SK-N-SH (cell line): ENCODE data around the gene AFF3.

ENCODE experiments used
- CHD2 ChIP-seq: fragments of 150-350 bp; IDR thresholded peaks from 2 replicates; pipeline ENCODE4 v1.6.1; 2018; ENCODE audit warnings: low read length; ENCODE audit not compliant: partially characterized antibody
- FOSL2 ChIP-seq: IDR thresholded peaks from 2 replicates; pipeline ENCODE4 v1.4.0; 2012; ENCODE audit warnings: low read depth, mild to moderate bottlenecking, moderate library complexity, borderline replicate concordance
- FOXM1 ChIP-seq: IDR thresholded peaks from 2 replicates; pipeline ENCODE4 v1.4.0; 2012; ENCODE audit warnings: low read depth, mild to moderate bottlenecking
- MXI1 ChIP-seq: IDR thresholded peaks from 2 replicates; pipeline ENCODE4 v1.6.1; 2012; ENCODE audit warnings: mild to moderate bottlenecking, low read depth, low read length, improper control_type of control experiment
- POLR2AphosphoS5 ChIP-seq: IDR thresholded peaks from 2 replicates; pipeline ENCODE4 v1.6.1; 2012; ENCODE audit warnings: low read depth, low read length
- RXRA ChIP-seq: IDR thresholded peaks from 2 replicates; pipeline ENCODE4 v1.4.0; 2012; ENCODE audit warnings: low read depth, mild to moderate bottlenecking, borderline replicate concordance
- TEAD4 ChIP-seq: IDR thresholded peaks from 2 replicates; pipeline ENCODE4 v1.4.0; 2012; ENCODE audit warnings: mild to moderate bottlenecking, borderline replicate concordance; ENCODE audit not compliant: insufficient read depth
- YY1 ChIP-seq: IDR thresholded peaks from 2 replicates; pipeline ENCODE4 v1.4.0; 2012; ENCODE audit warnings: low read depth, mild to moderate bottlenecking
- TF ChIP-seq, protein P1 (sequence below): fragments of 200-600 bp; sonication (generic); IDR thresholded peaks from 2 replicates; pipeline ENCODE4 v1.6.1; 2017; ENCODE audit warnings: antibody characterized with exemption, mild to moderate bottlenecking, moderate library complexity
- TF ChIP-seq, protein P2 (sequence below): IDR thresholded peaks from 2 replicates; pipeline ENCODE4 v1.4.0; 2012; ENCODE audit warnings: low read depth, borderline replicate concordance
- TF ChIP-seq, protein P3 (sequence below): IDR thresholded peaks from 2 replicates; pipeline ENCODE4; 2012
- TF ChIP-seq, protein P4 (sequence below): IDR thresholded peaks from 2 replicates; pipeline ENCODE4 v1.4.0; 2012; ENCODE audit warnings: low read depth, borderline replicate concordance
- TF ChIP-seq, protein P5 (sequence below): IDR thresholded peaks from 2 replicates; pipeline ENCODE4 v1.4.0; 2012; ENCODE audit warnings: low read depth

DNA sequence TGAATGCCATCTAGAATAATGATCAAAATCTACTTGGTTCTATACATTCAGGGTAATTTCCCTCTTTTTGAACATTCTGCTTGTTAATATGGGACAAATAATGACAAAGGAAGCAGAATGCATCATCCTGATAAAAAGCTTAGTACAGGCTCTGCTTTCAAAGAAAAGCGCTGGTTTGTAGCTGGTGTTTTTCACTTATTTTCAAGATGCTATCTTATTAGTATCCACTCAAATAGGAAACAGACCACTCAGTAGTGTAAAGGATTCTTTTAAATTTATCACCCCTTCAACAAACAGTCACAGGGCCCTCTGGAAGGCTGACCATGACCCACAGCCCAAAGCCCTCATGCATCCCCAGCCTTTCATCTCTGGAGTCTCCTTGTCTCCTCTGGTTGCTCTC is 18.0 kb upstream of the AFF3 start:
- TF ChIP-seq CHD2 = peak; percentile 21
- TF ChIP-seq, protein P1, sequence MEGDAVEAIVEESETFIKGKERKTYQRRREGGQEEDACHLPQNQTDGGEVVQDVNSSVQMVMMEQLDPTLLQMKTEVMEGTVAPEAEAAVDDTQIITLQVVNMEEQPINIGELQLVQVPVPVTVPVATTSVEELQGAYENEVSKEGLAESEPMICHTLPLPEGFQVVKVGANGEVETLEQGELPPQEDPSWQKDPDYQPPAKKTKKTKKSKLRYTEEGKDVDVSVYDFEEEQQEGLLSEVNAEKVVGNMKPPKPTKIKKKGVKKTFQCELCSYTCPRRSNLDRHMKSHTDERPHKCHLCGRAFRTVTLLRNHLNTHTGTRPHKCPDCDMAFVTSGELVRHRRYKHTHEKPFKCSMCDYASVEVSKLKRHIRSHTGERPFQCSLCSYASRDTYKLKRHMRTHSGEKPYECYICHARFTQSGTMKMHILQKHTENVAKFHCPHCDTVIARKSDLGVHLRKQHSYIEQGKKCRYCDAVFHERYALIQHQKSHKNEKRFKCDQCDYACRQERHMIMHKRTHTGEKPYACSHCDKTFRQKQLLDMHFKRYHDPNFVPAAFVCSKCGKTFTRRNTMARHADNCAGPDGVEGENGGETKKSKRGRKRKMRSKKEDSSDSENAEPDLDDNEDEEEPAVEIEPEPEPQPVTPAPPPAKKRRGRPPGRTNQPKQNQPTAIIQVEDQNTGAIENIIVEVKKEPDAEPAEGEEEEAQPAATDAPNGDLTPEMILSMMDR = no peak
- no peak for TF ChIP-seq MXI1
- no peak for TF ChIP-seq YY1
- TF ChIP-seq FOXM1 = no peak
- TF ChIP-seq POLR2AphosphoS5 = no peak
- TF ChIP-seq, protein P2, sequence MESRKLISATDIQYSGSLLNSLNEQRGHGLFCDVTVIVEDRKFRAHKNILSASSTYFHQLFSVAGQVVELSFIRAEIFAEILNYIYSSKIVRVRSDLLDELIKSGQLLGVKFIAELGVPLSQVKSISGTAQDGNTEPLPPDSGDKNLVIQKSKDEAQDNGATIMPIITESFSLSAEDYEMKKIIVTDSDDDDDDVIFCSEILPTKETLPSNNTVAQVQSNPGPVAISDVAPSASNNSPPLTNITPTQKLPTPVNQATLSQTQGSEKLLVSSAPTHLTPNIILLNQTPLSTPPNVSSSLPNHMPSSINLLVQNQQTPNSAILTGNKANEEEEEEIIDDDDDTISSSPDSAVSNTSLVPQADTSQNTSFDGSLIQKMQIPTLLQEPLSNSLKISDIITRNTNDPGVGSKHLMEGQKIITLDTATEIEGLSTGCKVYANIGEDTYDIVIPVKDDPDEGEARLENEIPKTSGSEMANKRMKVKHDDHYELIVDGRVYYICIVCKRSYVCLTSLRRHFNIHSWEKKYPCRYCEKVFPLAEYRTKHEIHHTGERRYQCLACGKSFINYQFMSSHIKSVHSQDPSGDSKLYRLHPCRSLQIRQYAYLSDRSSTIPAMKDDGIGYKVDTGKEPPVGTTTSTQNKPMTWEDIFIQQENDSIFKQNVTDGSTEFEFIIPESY = no peak
- no peak for TF ChIP-seq FOSL2
- TF ChIP-seq RXRA = no peak
- TF ChIP-seq, protein P3, sequence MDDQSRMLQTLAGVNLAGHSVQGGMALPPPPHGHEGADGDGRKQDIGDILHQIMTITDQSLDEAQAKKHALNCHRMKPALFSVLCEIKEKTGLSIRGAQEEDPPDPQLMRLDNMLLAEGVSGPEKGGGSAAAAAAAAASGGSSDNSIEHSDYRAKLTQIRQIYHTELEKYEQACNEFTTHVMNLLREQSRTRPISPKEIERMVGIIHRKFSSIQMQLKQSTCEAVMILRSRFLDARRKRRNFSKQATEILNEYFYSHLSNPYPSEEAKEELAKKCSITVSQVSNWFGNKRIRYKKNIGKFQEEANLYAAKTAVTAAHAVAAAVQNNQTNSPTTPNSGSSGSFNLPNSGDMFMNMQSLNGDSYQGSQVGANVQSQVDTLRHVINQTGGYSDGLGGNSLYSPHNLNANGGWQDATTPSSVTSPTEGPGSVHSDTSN = no peak
- TF ChIP-seq, protein P4, sequence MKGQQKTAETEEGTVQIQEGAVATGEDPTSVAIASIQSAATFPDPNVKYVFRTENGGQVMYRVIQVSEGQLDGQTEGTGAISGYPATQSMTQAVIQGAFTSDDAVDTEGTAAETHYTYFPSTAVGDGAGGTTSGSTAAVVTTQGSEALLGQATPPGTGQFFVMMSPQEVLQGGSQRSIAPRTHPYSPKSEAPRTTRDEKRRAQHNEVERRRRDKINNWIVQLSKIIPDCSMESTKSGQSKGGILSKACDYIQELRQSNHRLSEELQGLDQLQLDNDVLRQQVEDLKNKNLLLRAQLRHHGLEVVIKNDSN = no peak
- no peak for TF ChIP-seq TEAD4
- TF ChIP-seq, protein P5, sequence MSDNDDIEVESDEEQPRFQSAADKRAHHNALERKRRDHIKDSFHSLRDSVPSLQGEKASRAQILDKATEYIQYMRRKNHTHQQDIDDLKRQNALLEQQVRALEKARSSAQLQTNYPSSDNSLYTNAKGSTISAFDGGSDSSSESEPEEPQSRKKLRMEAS = no peak
